Uterus (tissue), 2 donors: ENCODE data around the gene SHOC2.

ENCODE experiments used
- POLR2A ChIP-seq, 2 donors: fragments of 450-650 bp; IDR thresholded peaks; one replicate each; pipeline ENCODE4 v1.6.1; 2016; ENCODE audit warnings: antibody characterized with exemption in 2 of 2, mild to moderate bottlenecking in 1 of 2, moderate library complexity in 1 of 2
- TF ChIP-seq, protein P1 (sequence below), 4 experiments: fragments of 200-600 bp in 2 of 4; fragments of 450-650 bp in 2 of 4; sonication (generic) in 2 of 4; IDR thresholded peaks; one replicate each; pipeline ENCODE4 v1.5.1; 2016 to 2019; ENCODE audit warnings: antibody characterized with exemption in 4 of 4, mild to moderate bottlenecking in 2 of 4, moderate library complexity in 1 of 4

DNA sequence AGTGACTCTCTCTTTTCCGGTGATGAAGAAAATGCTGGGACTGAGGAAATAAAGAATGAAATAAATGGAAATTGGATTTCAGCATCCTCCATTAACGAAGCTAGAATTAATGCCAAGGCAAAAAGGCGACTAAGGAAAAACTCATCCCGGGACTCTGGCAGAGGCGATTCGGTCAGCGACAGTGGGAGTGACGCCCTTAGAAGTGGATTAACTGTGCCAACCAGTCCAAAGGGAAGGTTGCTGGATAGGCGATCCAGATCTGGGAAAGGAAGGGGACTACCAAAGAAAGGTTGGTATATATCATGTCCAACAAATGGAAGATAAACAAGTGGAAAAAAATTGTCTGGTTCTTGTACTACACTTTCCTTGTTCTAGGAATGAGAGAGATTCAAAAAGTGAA lies 38.2 kb upstream of the SHOC2 start:
- TF ChIP-seq, protein P1, sequence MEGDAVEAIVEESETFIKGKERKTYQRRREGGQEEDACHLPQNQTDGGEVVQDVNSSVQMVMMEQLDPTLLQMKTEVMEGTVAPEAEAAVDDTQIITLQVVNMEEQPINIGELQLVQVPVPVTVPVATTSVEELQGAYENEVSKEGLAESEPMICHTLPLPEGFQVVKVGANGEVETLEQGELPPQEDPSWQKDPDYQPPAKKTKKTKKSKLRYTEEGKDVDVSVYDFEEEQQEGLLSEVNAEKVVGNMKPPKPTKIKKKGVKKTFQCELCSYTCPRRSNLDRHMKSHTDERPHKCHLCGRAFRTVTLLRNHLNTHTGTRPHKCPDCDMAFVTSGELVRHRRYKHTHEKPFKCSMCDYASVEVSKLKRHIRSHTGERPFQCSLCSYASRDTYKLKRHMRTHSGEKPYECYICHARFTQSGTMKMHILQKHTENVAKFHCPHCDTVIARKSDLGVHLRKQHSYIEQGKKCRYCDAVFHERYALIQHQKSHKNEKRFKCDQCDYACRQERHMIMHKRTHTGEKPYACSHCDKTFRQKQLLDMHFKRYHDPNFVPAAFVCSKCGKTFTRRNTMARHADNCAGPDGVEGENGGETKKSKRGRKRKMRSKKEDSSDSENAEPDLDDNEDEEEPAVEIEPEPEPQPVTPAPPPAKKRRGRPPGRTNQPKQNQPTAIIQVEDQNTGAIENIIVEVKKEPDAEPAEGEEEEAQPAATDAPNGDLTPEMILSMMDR (IDR thresholded peaks at IDR 0.05), result no peak
- no peak for TF ChIP-seq POLR2A (IDR thresholded peaks at IDR 0.05)
